Prostate gland (tissue), 2 donors: Measurements from ENCODE around the gene C10orf90.

Source experiments
- POLR2A ChIP-seq: fragments of 450-650 bp; IDR thresholded peaks from one replicate; pipeline ENCODE4 v1.6.1; 2016; ENCODE audit warnings: antibody characterized with exemption, mild to moderate bottlenecking
- TF ChIP-seq, protein P1 (sequence below), 4 experiments: fragments of 200-600 bp in 2 of 4; fragments of 450-650 bp in 2 of 4; sonication (generic) in 2 of 4; IDR thresholded peaks; 1 replicate in 3 of 4; 2 replicates in 1 of 4; pipeline ENCODE4 v1.5.1; 2016 to 2019; ENCODE audit warnings: antibody characterized with exemption in 4 of 4, mild to moderate bottlenecking in 2 of 4, moderate library complexity in 2 of 4

DNA sequence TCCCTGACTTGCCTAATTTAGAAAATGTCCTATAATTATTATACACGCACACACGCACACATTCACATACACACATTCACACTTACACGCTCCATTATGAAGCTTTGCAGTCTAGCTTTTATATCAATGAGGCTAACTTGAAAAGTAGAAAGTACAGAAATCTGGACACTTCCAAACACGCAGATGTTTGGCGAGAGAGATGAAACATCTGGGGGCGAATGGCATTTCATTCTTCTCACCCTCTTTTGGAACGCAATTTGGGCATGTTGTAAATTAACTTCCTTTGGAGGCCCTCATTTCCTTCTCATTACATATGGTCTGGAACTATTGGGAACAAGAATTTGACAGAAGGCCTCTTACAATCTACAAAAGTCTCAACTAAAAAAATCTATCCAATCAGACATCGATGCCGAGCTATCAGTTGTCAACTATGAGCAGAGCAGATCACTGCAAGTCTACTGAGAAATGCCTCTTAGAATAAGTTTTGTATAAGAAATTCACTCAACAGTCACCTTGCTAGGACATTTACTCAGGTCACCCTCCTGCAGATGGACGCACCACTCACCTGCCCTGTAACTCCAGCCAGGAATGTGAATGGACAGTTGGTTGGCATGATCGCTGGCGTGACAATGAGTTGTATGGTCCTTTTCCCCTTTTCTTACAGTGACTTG lies 167.0 kb downstream of the C10orf90 start:
- TF ChIP-seq, protein P1, sequence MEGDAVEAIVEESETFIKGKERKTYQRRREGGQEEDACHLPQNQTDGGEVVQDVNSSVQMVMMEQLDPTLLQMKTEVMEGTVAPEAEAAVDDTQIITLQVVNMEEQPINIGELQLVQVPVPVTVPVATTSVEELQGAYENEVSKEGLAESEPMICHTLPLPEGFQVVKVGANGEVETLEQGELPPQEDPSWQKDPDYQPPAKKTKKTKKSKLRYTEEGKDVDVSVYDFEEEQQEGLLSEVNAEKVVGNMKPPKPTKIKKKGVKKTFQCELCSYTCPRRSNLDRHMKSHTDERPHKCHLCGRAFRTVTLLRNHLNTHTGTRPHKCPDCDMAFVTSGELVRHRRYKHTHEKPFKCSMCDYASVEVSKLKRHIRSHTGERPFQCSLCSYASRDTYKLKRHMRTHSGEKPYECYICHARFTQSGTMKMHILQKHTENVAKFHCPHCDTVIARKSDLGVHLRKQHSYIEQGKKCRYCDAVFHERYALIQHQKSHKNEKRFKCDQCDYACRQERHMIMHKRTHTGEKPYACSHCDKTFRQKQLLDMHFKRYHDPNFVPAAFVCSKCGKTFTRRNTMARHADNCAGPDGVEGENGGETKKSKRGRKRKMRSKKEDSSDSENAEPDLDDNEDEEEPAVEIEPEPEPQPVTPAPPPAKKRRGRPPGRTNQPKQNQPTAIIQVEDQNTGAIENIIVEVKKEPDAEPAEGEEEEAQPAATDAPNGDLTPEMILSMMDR (IDR thresholded peaks at IDR 0.05) = no peak
- TF ChIP-seq POLR2A = no peak
